H9 (cell line): ENCODE results near the gene KRTAP12-1. TPM values are rescaled to one million over a fixed set of nuclear protein-coding genes. Genes with fewer than 3 reads are reported as not detected.

Experiments
- DNase-seq: peaks from one replicate; pipeline ENCODE4 v3.0.0-alpha.2; 2017
- H2AFZ ChIP-seq: one replicate; pipeline ENCODE4 v1.6.1; 2013; ENCODE audit warnings: mild to moderate bottlenecking, low read length, control low read depth, moderate library complexity
- H2AK5ac ChIP-seq: 2 replicates; pipeline ENCODE4 v1.6.1; 2013; ENCODE audit warnings: low read length, control low read depth, mixed read lengths; ENCODE audit not compliant: insufficient read length
- H2BK120ac ChIP-seq: one replicate; pipeline ENCODE4 v1.6.1; 2013; ENCODE audit warnings: low read depth, mild to moderate bottlenecking, low read length, control low read depth, inconsistent platforms; ENCODE audit not compliant: poor library complexity, severe bottlenecking
- H2BK12ac ChIP-seq: 2 replicates; pipeline ENCODE4 v1.6.1; 2013; ENCODE audit warnings: low read length, control low read depth, mixed read lengths, low read depth; ENCODE audit not compliant: insufficient read length
- H2BK15ac ChIP-seq: 2 replicates; pipeline ENCODE4 v1.6.1; 2013; ENCODE audit warnings: low read depth, low read length, control low read depth
- H2BK20ac ChIP-seq: one replicate; pipeline ENCODE4 v1.6.1; 2013; ENCODE audit warnings: low read depth, mild to moderate bottlenecking, low read length, control low read depth, inconsistent platforms; ENCODE audit not compliant: poor library complexity, severe bottlenecking
- H2BK5ac ChIP-seq: 2 replicates; pipeline ENCODE4 v1.6.1; 2013; ENCODE audit warnings: low read length, control low read depth, mixed read lengths; ENCODE audit not compliant: insufficient read length
- H3K14ac ChIP-seq: 2 replicates; pipeline ENCODE4 v1.6.1; 2013; ENCODE audit warnings: low read length, control low read depth; ENCODE audit not compliant: insufficient read depth
- H3K18ac ChIP-seq: 2 replicates; pipeline ENCODE4 v1.6.1; 2013; ENCODE audit warnings: low read depth, mild to moderate bottlenecking, mixed read lengths, low read length, control low read depth; ENCODE audit not compliant: insufficient read length
- H3K23ac ChIP-seq: 2 replicates; pipeline ENCODE4 v1.6.1; 2013; ENCODE audit warnings: low read length, control low read depth, mixed read lengths, low read depth; ENCODE audit not compliant: insufficient read length
- H3K23me2 ChIP-seq: 2 replicates; pipeline ENCODE4 v1.6.1; 2013; ENCODE audit warnings: low read depth, mild to moderate bottlenecking, mixed read lengths, low read length, control low read depth; ENCODE audit not compliant: insufficient read length, poor library complexity, severe bottlenecking
- H3K27ac ChIP-seq: 2 replicates; pipeline ENCODE4 v1.5.1; 2013; ENCODE audit warnings: low read length, control low read depth, mixed read lengths, low read depth; ENCODE audit not compliant: insufficient read length
- H3K27me3 ChIP-seq: 2 replicates; pipeline ENCODE4 v1.6.1; 2013; ENCODE audit warnings: low read length, control low read depth, inconsistent platforms; ENCODE audit not compliant: insufficient read depth
- H3K4ac ChIP-seq: 2 replicates; pipeline ENCODE4 v1.6.1; 2013; ENCODE audit warnings: low read depth, mild to moderate bottlenecking, control low read depth, inconsistent platforms, low read length, moderate library complexity
- H3K4me1 ChIP-seq: 2 replicates; pipeline ENCODE4 v1.6.1; 2013; ENCODE audit warnings: low read length, control low read depth, inconsistent platforms; ENCODE audit not compliant: insufficient read depth
- H3K4me2 ChIP-seq: 2 replicates; pipeline ENCODE4 v1.6.1; 2013; ENCODE audit warnings: low read length, control low read depth, mixed read lengths; ENCODE audit not compliant: insufficient read length, insufficient read depth
- H3K56ac ChIP-seq: 2 replicates; pipeline ENCODE4 v1.6.1; 2013; ENCODE audit warnings: low read depth, mild to moderate bottlenecking, mixed read lengths, low read length, control low read depth; ENCODE audit not compliant: insufficient read length
- H3K79me1 ChIP-seq: 2 replicates; pipeline ENCODE4 v1.6.1; 2013; ENCODE audit warnings: low read depth, mild to moderate bottlenecking, moderate library complexity, low read length, control low read depth, inconsistent platforms; ENCODE audit not compliant: insufficient read depth, poor library complexity, severe bottlenecking
- H3K79me2 ChIP-seq: 2 replicates; pipeline ENCODE4 v1.6.1; 2013; ENCODE audit warnings: low read length, control low read depth, inconsistent platforms; ENCODE audit not compliant: insufficient read depth
- H3K9ac ChIP-seq: 2 replicates; pipeline ENCODE4 v1.6.1; 2013; ENCODE audit warnings: low read length, control low read depth, mixed read lengths; ENCODE audit not compliant: insufficient read length; ENCODE audit errors: extremely low read depth
- H3K9me3 ChIP-seq: one replicate; pipeline ENCODE4 v1.6.1; 2013; ENCODE audit warnings: low read depth, low read length, inconsistent platforms; ENCODE audit not compliant: control insufficient read depth
- H3T11ph ChIP-seq: one replicate; pipeline ENCODE4 v1.6.1; 2013; ENCODE audit warnings: mild to moderate bottlenecking, low read length, control low read depth, inconsistent platforms
- H4K20me1 ChIP-seq: one replicate; pipeline ENCODE4 v1.6.1; 2013; ENCODE audit not compliant: control insufficient read depth, insufficient read length, insufficient read depth
- H4K5ac ChIP-seq: 2 replicates; pipeline ENCODE4 v1.6.1; 2013; ENCODE audit warnings: low read depth, mild to moderate bottlenecking, mixed read lengths, low read length, control low read depth; ENCODE audit not compliant: insufficient read length
- H4K8ac ChIP-seq: replicated peaks from 2 replicates; pipeline ENCODE4 v1.6.1; 2013; ENCODE audit warnings: low read length, control low read depth, mixed read lengths, low read depth; ENCODE audit not compliant: insufficient read length
- H4K91ac ChIP-seq: 2 replicates; pipeline ENCODE4 v1.6.1; 2013; ENCODE audit warnings: low read depth, mild to moderate bottlenecking, moderate library complexity, mixed read lengths, low read length, control low read depth; ENCODE audit not compliant: insufficient read length
- H3K27ac Mint-ChIP-seq, 3 experiments: 2 replicates in 2 of 3; 3 replicates in 1 of 3; pipeline ENCODE4 v1.8.0; 2020 to 2021; ENCODE audit warnings: mixed read lengths in 3 of 3, mild to moderate bottlenecking in 1 of 3, moderate library complexity in 1 of 3
- H3K27me3 Mint-ChIP-seq: 2 replicates; pipeline ENCODE4 v1.8.0; 2021; ENCODE audit warnings: low read depth, mild to moderate bottlenecking, moderate library complexity, mixed read lengths
- H3K36me3 Mint-ChIP-seq, 3 experiments: 2 replicates in 2 of 3; 3 replicates in 1 of 3; pipeline ENCODE4 v1.8.0; 2020 to 2021; ENCODE audit warnings: low read depth in 3 of 3, mixed read lengths in 3 of 3; ENCODE audit not compliant: insufficient read depth in 1 of 3
- H3K4me1 Mint-ChIP-seq, 2 experiments: 2 replicates each; pipeline ENCODE4 v1.8.0; 2020; ENCODE audit warnings: mixed read lengths in 2 of 2
- H3K4me3 Mint-ChIP-seq, 2 experiments: 2 replicates in 1 of 2; 3 replicates in 1 of 2; pipeline ENCODE4 v1.8.0; 2020 to 2021; ENCODE audit warnings: mild to moderate bottlenecking in 2 of 2, mixed read lengths in 2 of 2, moderate library complexity in 1 of 2
- H3K9me3 Mint-ChIP-seq, 2 experiments: 2 replicates in 1 of 2; 3 replicates in 1 of 2; pipeline ENCODE4 v1.8.0; 2020; ENCODE audit warnings: mild to moderate bottlenecking in 2 of 2, mixed read lengths in 2 of 2, moderate library complexity in 1 of 2
- WGBS: extraction: QIAGEN DNeasy Blood & Tissue Kit; methylation state at CpG from one replicate; pipeline ENCODE4 v1.1.7; 2013; ENCODE audit warnings: missing lambda C conversion rate, low lambda C conversion rate, mixed read lengths; ENCODE audit not compliant: insufficient read length; ENCODE audit errors: extremely low coverage; 5-methylcytosine and 5-hydroxymethylcytosine counted together
- total RNA-seq: library from RNA; stranded (reverse); gene quantifications from 2 replicates; pipeline ENCODE4 v1.2.1, GENCODE V29; 2021
- TF ChIP-seq, protein P1 (sequence below): fragments of 200-600 bp; sonication (generic); conservative IDR thresholded peaks from 3 replicates; pipeline ENCODE4 v1.8.0; 2021; ENCODE audit warnings: antibody characterized with exemption, mild to moderate bottlenecking

KRTAP12-1 gene
- total RNA-seq, 1 experiment from 2014 or later, result not detected

DNA sequence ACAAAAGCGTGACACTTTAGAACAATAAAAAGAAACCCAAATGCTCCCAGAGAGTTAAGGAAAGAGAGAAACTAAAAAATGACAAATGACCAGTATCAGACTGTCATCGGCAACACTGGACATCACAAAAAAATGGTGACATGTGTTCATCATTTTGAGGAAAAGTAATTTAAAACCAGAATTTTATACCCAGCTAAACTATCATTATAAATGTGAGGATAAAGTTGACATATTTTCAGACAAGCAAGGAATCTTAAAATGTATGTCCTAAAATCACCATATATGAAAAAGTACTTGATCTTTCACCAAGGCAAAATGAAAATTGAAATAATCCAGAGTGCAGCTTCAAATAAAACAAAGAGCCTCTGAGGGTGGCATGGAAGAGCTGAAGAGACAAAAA lies 37.1 kb downstream of the KRTAP12-1 start:
- H3K79me2 ChIP-seq, result no peaks in the 10 kb centered on the region
- H3K4me1 Mint-ChIP-seq, result peaks cover 13 to 14% of the 10 kb centered on the region in 2 experiments
- no peak overlapping the region for H3K4ac ChIP-seq

More for the DNA sequence above, 37.1 kb downstream of the KRTAP12-1 start:
- Histone ChIP-seq H4K5ac (no peak overlapping the region), H4K91ac (no peak overlapping the region), H3K23ac (no peak overlapping the region), H4K20me1 (no peaks in the 10 kb centered on the region), H3K27me3 (no peaks in the 10 kb centered on the region), H3K4me2 (no peak overlapping the region), H3K56ac (no peak overlapping the region), H3T11ph (no peak overlapping the region), H2BK5ac (no peak overlapping the region), H2BK15ac (no peak overlapping the region), H3K9me3 (no peaks in the 10 kb centered on the region), H3K4me1 (no peaks in the 10 kb centered on the region), H4K8ac (no peak overlapping the region), H3K27ac (no peak overlapping the region), H3K23me2 (peaks cover 2% of the 10 kb centered on the region), H2AK5ac (no peak overlapping the region), H3K9ac (no peak overlapping the region), H2BK12ac (no peak overlapping the region), H3K14ac (no peak overlapping the region), H2BK20ac (no peak overlapping the region), H3K18ac (no peak overlapping the region), H2BK120ac (no peak overlapping the region), H3K79me1 (no peaks in the 10 kb centered on the region), H2AFZ (no peak overlapping the region)
- Mint-ChIP-seq H3K27ac (no peak overlapping the region), H3K27me3 (peaks cover 8% of the 10 kb centered on the region), H3K4me3 (no peak overlapping the region), H3K9me3 (peaks cover 22 to 25% of the 10 kb centered on the region in 2 experiments), H3K36me3 (peaks cover 9 to 20% (median 16%) of the 10 kb centered on the region in 3 experiments)
- DNase-seq, result no peak
- TF ChIP-seq, protein P1, sequence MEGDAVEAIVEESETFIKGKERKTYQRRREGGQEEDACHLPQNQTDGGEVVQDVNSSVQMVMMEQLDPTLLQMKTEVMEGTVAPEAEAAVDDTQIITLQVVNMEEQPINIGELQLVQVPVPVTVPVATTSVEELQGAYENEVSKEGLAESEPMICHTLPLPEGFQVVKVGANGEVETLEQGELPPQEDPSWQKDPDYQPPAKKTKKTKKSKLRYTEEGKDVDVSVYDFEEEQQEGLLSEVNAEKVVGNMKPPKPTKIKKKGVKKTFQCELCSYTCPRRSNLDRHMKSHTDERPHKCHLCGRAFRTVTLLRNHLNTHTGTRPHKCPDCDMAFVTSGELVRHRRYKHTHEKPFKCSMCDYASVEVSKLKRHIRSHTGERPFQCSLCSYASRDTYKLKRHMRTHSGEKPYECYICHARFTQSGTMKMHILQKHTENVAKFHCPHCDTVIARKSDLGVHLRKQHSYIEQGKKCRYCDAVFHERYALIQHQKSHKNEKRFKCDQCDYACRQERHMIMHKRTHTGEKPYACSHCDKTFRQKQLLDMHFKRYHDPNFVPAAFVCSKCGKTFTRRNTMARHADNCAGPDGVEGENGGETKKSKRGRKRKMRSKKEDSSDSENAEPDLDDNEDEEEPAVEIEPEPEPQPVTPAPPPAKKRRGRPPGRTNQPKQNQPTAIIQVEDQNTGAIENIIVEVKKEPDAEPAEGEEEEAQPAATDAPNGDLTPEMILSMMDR, result no peak
- WGBS, result no CpG with 5 or more reads among the region's 2 CpGs
